Activated CD8-positive, alpha-beta memory T cell treated with anti-CD3 and anti-CD28 coated beads, Interleukin-2, amount 10 ng/mL, durations not matched to agents 7 days and 5 days (primary cell): ENCODE data around the gene PDLIM5. TPM values are rescaled to one million over a fixed set of nuclear protein-coding genes. Genes with fewer than 3 reads are reported as not detected.
"Not testable (repeated sequence)": the region's sequence is repeated elsewhere in the genome, so short reads cannot be mapped to it uniquely, and the experiment has no call there.

Experiments
- ATAC-seq: fragments of 150-1000 bp; cut with Tn5 transposase; one replicate; pipeline ENCODE4 v1.10.0; 2021; ENCODE audit warnings: moderate library complexity
- CTCF ChIA-PET: fragments of 350-600 bp; sonication (Branson Sonifier 250); formaldehyde crosslinking; loops from one replicate; lab custom pipeline; 2021; ENCODE audit warnings: antibody characterized with exemption; lab: Charles Lee
- DNase-seq: peaks from one replicate; pipeline ENCODE4 v3.0.0-alpha.2; 2020
- H3K27ac Mint-ChIP-seq: one replicate; pipeline ENCODE4 v1.8.0; 2021; ENCODE audit warnings: mild to moderate bottlenecking, mixed read lengths
- H3K27me3 Mint-ChIP-seq: one replicate; pipeline ENCODE4 v1.8.0; 2021; ENCODE audit warnings: mixed read lengths
- H3K36me3 Mint-ChIP-seq: one replicate; pipeline ENCODE4 v1.8.0; 2021; ENCODE audit warnings: mild to moderate bottlenecking, mixed read lengths
- H3K4me1 Mint-ChIP-seq: one replicate; pipeline ENCODE4 v1.8.0; 2021; ENCODE audit warnings: mixed read lengths
- H3K4me3 Mint-ChIP-seq: one replicate; pipeline ENCODE4 v1.8.0; 2021; ENCODE audit warnings: mild to moderate bottlenecking, moderate library complexity, mixed read lengths
- H3K9me3 Mint-ChIP-seq: one replicate; pipeline ENCODE4 v1.8.0; 2022; ENCODE audit warnings: low read depth, mixed read lengths
- total RNA-seq, 2 experiments: library from RNA; stranded (reverse); gene quantifications; one replicate each; pipeline ENCODE4 v1.2.3, GENCODE V29; 2021

The PDLIM5 gene
- total RNA-seq, 2 experiments from 2014 or later, result 21.7 to 21.8 TPM

GRCh38 chr4:94458682-94459081 lies 6.9 kb downstream of the PDLIM5 start:
- H3K4me1 Mint-ChIP-seq, result peaks cover 3% of the 10 kb centered on the region
- no peak overlapping the region for H3K27ac Mint-ChIP-seq

GRCh38 chr4:94459462-94460161 lies 7.9 kb downstream of the PDLIM5 start:
- Mint-ChIP-seq H3K27me3 (no peaks in the 10 kb centered on the region), H3K36me3 (peaks cover 13% of the 10 kb centered on the region), H3K4me3 (no peak overlapping the region), H3K4me1 (peaks cover 3% of the 10 kb centered on the region), H3K9me3 (no peaks in the 10 kb centered on the region), H3K27ac (no peak overlapping the region)
- DNase-seq, result no peak
- CTCF ChIA-PET, result no interaction called here
- ATAC-seq, result no peak

More at GRCh38 chr4:94458682-94459081, 6.9 kb downstream of the PDLIM5 start:
- DNase-seq, result no peak
- CTCF ChIA-PET, result interaction anchor here (0.8 kb wide), 1 partner anchor 9 kb away, joined by 3 read pairs; no protein-coding TSS in a partner anchor
- ATAC-seq, result no peak
- no peaks in the 10 kb centered on the region for H3K27me3 Mint-ChIP-seq
- no peak overlapping the region for H3K4me3 Mint-ChIP-seq
- no peaks in the 10 kb centered on the region for H3K9me3 Mint-ChIP-seq
- peaks cover 13% of the 10 kb centered on the region for H3K36me3 Mint-ChIP-seq

GRCh38 chr4:94461506-94461905 lies 9.8 kb downstream of the PDLIM5 start:
- DNase-seq (no peak), ATAC-seq (no peak)
- CTCF ChIA-PET, result no interaction called here
- H3K36me3 Mint-ChIP-seq, result peaks cover 4% of the 10 kb centered on the region
- H3K9me3 Mint-ChIP-seq, result no peaks in the 10 kb centered on the region
- H3K27me3 Mint-ChIP-seq, result no peaks in the 10 kb centered on the region
- no peak overlapping the region for H3K27ac Mint-ChIP-seq
- H3K4me1 Mint-ChIP-seq, result peaks cover 3% of the 10 kb centered on the region
- H3K4me3 Mint-ChIP-seq, result no peak overlapping the region

- Mint-ChIP-seq H3K27ac (no peak overlapping the region), H3K27me3 (no peaks in the 10 kb centered on the region), H3K4me1 (peaks cover 3% of the 10 kb centered on the region), H3K36me3 (peaks cover 4% of the 10 kb centered on the region), H3K9me3 (no peaks in the 10 kb centered on the region), H3K4me3 (no peak overlapping the region)
- CTCF ChIA-PET, result no interaction called here
- ATAC-seq (no peak), DNase-seq (no peak)
Measured at GRCh38 chr4:94462572-94462971, 10.8 kb downstream of the PDLIM5 start.

- DNase-seq (no peak), ATAC-seq (no peak)
- Mint-ChIP-seq H3K9me3 (no peaks in the 10 kb centered on the region), H3K4me3 (no peak overlapping the region), H3K4me1 (peaks cover 3% of the 10 kb centered on the region), H3K27me3 (no peaks in the 10 kb centered on the region), H3K36me3 (peaks cover 2% of the 10 kb centered on the region), H3K27ac (no peak overlapping the region)
- CTCF ChIA-PET, result no interaction called here
Measured at GRCh38 chr4:94463771-94464170, 12.0 kb downstream of the PDLIM5 start.

GRCh38 chr4:94466371-94466770 lies 14.6 kb downstream of the PDLIM5 start:
- CTCF ChIA-PET, result no interaction called here
- peaks cover 3% of the 10 kb centered on the region for H3K9me3 Mint-ChIP-seq
- ATAC-seq, result no peak
- no peaks in the 10 kb centered on the region for H3K27me3 Mint-ChIP-seq
- H3K27ac Mint-ChIP-seq, result no peak overlapping the region
- no peak for DNase-seq
- no peak overlapping the region for H3K4me3 Mint-ChIP-seq
- peaks cover 5% of the 10 kb centered on the region for H3K4me1 Mint-ChIP-seq
- peaks cover 6% of the 10 kb centered on the region for H3K36me3 Mint-ChIP-seq

GRCh38 chr4:94466923-94467322 lies 15.2 kb downstream of the PDLIM5 start:
- CTCF ChIA-PET, result no interaction called here
- DNase-seq (no peak), ATAC-seq (no peak)
- Mint-ChIP-seq H3K4me3 (no peak overlapping the region), H3K27me3 (no peaks in the 10 kb centered on the region), H3K9me3 (peaks cover 3% of the 10 kb centered on the region), H3K36me3 (peaks cover 6% of the 10 kb centered on the region), H3K4me1 (peaks cover 5% of the 10 kb centered on the region), H3K27ac (no peak overlapping the region)

- no peak overlapping the region for H3K27ac Mint-ChIP-seq
- CTCF ChIA-PET, result no interaction called here
Measured at GRCh38 chr4:94468093-94468769, 16.5 kb downstream of the PDLIM5 start.

GRCh38 chr4:94469221-94469784 lies 17.6 kb downstream of the PDLIM5 start:
- Mint-ChIP-seq H3K9me3 (peaks cover 3% of the 10 kb centered on the region), H3K27me3 (no peaks in the 10 kb centered on the region), H3K36me3 (peaks cover 6% of the 10 kb centered on the region), H3K4me3 (no peak overlapping the region), H3K27ac (no peak overlapping the region), H3K4me1 (peaks cover 5% of the 10 kb centered on the region)
- DNase-seq (no peak), ATAC-seq (no peak)
- CTCF ChIA-PET, result no interaction called here

More at GRCh38 chr4:94468093-94468769, 16.5 kb downstream of the PDLIM5 start:
- no peak for ATAC-seq
- Mint-ChIP-seq H3K27me3 (no peaks in the 10 kb centered on the region), H3K36me3 (peaks cover 6% of the 10 kb centered on the region), H3K4me1 (peaks cover 5% of the 10 kb centered on the region), H3K9me3 (peaks cover 3% of the 10 kb centered on the region), H3K4me3 (no peak overlapping the region)
- DNase-seq, result no peak

- DNase-seq, result no peak
- Mint-ChIP-seq H3K36me3 (peaks cover 6% of the 10 kb centered on the region), H3K9me3 (peaks cover 3% of the 10 kb centered on the region), H3K4me1 (peaks cover 5% of the 10 kb centered on the region), H3K27ac (no peak overlapping the region), H3K4me3 (no peak overlapping the region), H3K27me3 (no peaks in the 10 kb centered on the region)
- no peak for ATAC-seq
- CTCF ChIA-PET, result no interaction called here
Measured at GRCh38 chr4:94470132-94470531, 18.4 kb downstream of the PDLIM5 start.

- H3K27me3 Mint-ChIP-seq, H3K4me3 Mint-ChIP-seq, H3K9me3 Mint-ChIP-seq, ATAC-seq, DNase-seq, CTCF ChIA-PET, H3K4me1 Mint-ChIP-seq, H3K27ac Mint-ChIP-seq, H3K36me3 Mint-ChIP-seq: not testable (repeated sequence)
Measured at GRCh38 chr4:94470782-94471181, 19.0 kb downstream of the PDLIM5 start.

- ATAC-seq, result no peak
- Mint-ChIP-seq H3K4me3 (no peak overlapping the region), H3K4me1 (peaks cover 5% of the 10 kb centered on the region), H3K36me3 (peaks cover 6% of the 10 kb centered on the region), H3K27ac (no peak overlapping the region), H3K27me3 (no peaks in the 10 kb centered on the region), H3K9me3 (peaks cover 3% of the 10 kb centered on the region)
- DNase-seq, result no peak
- CTCF ChIA-PET, result no interaction called here
Measured at GRCh38 chr4:94472056-94472826, 20.5 kb downstream of the PDLIM5 start.

- Mint-ChIP-seq H3K9me3 (no peaks in the 10 kb centered on the region), H3K27me3 (no peaks in the 10 kb centered on the region), H3K27ac (no peak overlapping the region), H3K4me1 (no peaks in the 10 kb centered on the region), H3K36me3 (peaks cover 8% of the 10 kb centered on the region), H3K4me3 (no peak overlapping the region)
- ATAC-seq, result no peak
- CTCF ChIA-PET, result no interaction called here
- no peak for DNase-seq
Measured at GRCh38 chr4:94475050-94475449, 23.3 kb downstream of the PDLIM5 start.
